GM15510 (cell line): Measurements from ENCODE around the gene MYH9.
A peak's percentile ranks its signal among the peaks of the same experiment; 100 is the strongest.

Source experiments
- POLR2A ChIP-seq: IDR thresholded peaks from 3 replicates; pipeline ENCODE4 v1.6.1; 2011; ENCODE audit warnings: borderline replicate concordance; ENCODE audit not compliant: insufficient read length; ENCODE audit errors: extremely low read depth

MYH9 gene

GRCh38 chr22:36387959-36388726 lies at the start of gene MYH9:
TSS of gene MYH9 (minus strand) at chr22:36387967. CDS start at chr22:36349236, 38,731 bp downstream.
- TF ChIP-seq POLR2A: peak; percentile 11

GRCh38 chr22:36435516-36436415 lies 48.0 kb upstream of the MYH9 start:
- TF ChIP-seq POLR2A: no peak

GRCh38 chr22:36433318-36434231 lies 45.8 kb upstream of the MYH9 start:
- no peak for TF ChIP-seq POLR2A

GRCh38 chr22:36432592-36433317 lies 45.0 kb upstream of the MYH9 start:
- TF ChIP-seq POLR2A: no peak

- TF ChIP-seq POLR2A: no peak
Observed at GRCh38 chr22:36431977-36432376, 44.2 kb upstream of the MYH9 start.

GRCh38 chr22:36430863-36431262 lies 43.1 kb upstream of the MYH9 start:
- TF ChIP-seq POLR2A: no peak

GRCh38 chr22:36425977-36426523 lies 38.3 kb upstream of the MYH9 start:
- no peak for TF ChIP-seq POLR2A

GRCh38 chr22:36424901-36425579 lies 37.3 kb upstream of the MYH9 start:
- no peak for TF ChIP-seq POLR2A

GRCh38 chr22:36423461-36424404 lies 36.0 kb upstream of the MYH9 start:
- TF ChIP-seq POLR2A: no peak

GRCh38 chr22:36422287-36423014 lies 34.7 kb upstream of the MYH9 start:
- TF ChIP-seq POLR2A: no peak
